GM23338 (cell line): ENCODE results near the gene NF1. TPM values are rescaled to one million over a fixed set of nuclear protein-coding genes. Genes with fewer than 3 reads are reported as not detected.

Source experiments
- CREB1 ChIP-seq: fragments of 250-450 bp; sonication (Bioruptor Pico); IDR thresholded peaks from 2 replicates; pipeline ENCODE4 v1.5.0; 2020; ENCODE audit warnings: low read depth, mild to moderate bottlenecking, moderate library complexity
- CTCF ChIP-seq, 2 experiments: fragments of 200-600 bp in 1 of 2; sonication (generic) in 1 of 2; conservative IDR thresholded peaks; 2 replicates each; pipeline versions ENCODE4 v1.5.1 to v1.6.1; 2016 to 2017; ENCODE audit warnings: antibody characterized with exemption in 2 of 2, low read depth in 2 of 2, mild to moderate bottlenecking in 2 of 2, moderate library complexity in 1 of 2
- ETS1 ChIP-seq: IDR thresholded peaks from 2 replicates; pipeline ENCODE4 v1.6.1; 2016; ENCODE audit warnings: antibody characterized with exemption
- EZH2 ChIP-seq: fragments of 200-600 bp; sonication (generic); IDR thresholded peaks from one replicate; pipeline ENCODE4 v1.8.0; 2017; ENCODE audit warnings: antibody characterized with exemption, mild to moderate bottlenecking, low read depth; ENCODE audit not compliant: unreplicated experiment
- JUNB ChIP-seq: IDR thresholded peaks from one replicate; pipeline ENCODE4 v1.6.1; 2016; ENCODE audit warnings: antibody characterized with exemption; ENCODE audit not compliant: unreplicated experiment
- POLR2AphosphoS5 ChIP-seq: IDR thresholded peaks from 2 replicates; pipeline ENCODE4 v1.6.1; 2016; ENCODE audit warnings: antibody characterized with exemption, low read depth
- ZNF331 ChIP-seq: fragments of 250-450 bp; sonication (Bioruptor Pico); IDR thresholded peaks from 2 replicates; pipeline ENCODE4 v1.5.0; 2020; ENCODE audit warnings: low read depth, mild to moderate bottlenecking, moderate library complexity
- ZNF462 ChIP-seq: fragments of 250-450 bp; sonication (Bioruptor Pico); IDR thresholded peaks from 2 replicates; pipeline ENCODE4 v1.5.0; 2020; ENCODE audit warnings: mild to moderate bottlenecking, moderate library complexity
- polyA plus RNA-seq: library from polyadenylated mRNA; unstranded; fragments of >200 nt; fragmentation: Nextera tagmentation; extraction: Ambion mirVana; gene quantifications from 2 replicates; pipeline ENCODE4 v1.2.1, GENCODE V29; 2016
- total RNA-seq: library from RNA; depleted of rRNA; stranded (reverse); fragments of >200 nt; shearing (Covaris generic); gene quantifications from 2 replicates; pipeline ENCODE4 v1.2.3, GENCODE V29; 2014

Gene NF1
- total and polyA plus RNA-seq, 2 experiments from 2014 or later, result 16.3 to 49.7 TPM

- TF ChIP-seq ZNF462 (CRISPR knock-in tag) (no peak), ZNF331 (CRISPR knock-in tag) (no peak), CREB1 (CRISPR knock-in tag) (no peak), CTCF (conservative IDR thresholded peaks at IDR 0.05; ENCODE audit: low read depth in 2 of 2) (no peak), ETS1 (no peak), EZH2 (no peak), JUNB (no peak), POLR2AphosphoS5 (no peak)
Measured at GRCh38 chr17:31211352-31212012, 116.7 kb downstream of the NF1 start (continued).
